Thyroid gland (tissue), 4 donors: ENCODE data around the gene SENP5. TPM values are rescaled to one million over a fixed set of nuclear protein-coding genes. Genes with fewer than 3 reads are reported as not detected.
A peak's percentile ranks its signal among the peaks of the same experiment; 100 is the strongest.

Source experiments
- DNase-seq, 2 donors: peaks; one replicate each; pipeline ENCODE4 v3.0.0-alpha.2; 2019
- H3K27ac ChIP-seq, 3 donors: fragments of 200-600 bp; sonication (generic); 1 replicate in 2 of 3; 2 replicates in 1 of 3; pipeline ENCODE4 v1.5.1; 2016 to 2019; ENCODE audit warnings: mild to moderate bottlenecking in 1 of 3, moderate library complexity in 1 of 3
- H3K27me3 ChIP-seq: fragments of 200-600 bp; sonication (generic); one replicate; pipeline ENCODE4 v1.5.1; 2019
- H3K36me3 ChIP-seq, 2 donors: fragments of 200-600 bp; sonication (generic); one replicate each; pipeline ENCODE4 v1.5.1; 2016 to 2019
- H3K4me1 ChIP-seq, 2 donors: fragments of 200-600 bp; sonication (generic); one replicate each; pipeline ENCODE4 v1.5.1; 2017 to 2019
- H3K4me3 ChIP-seq, 3 donors: fragments of 200-600 bp; sonication (generic); replicated peaks in 1 of 3; 1 replicate in 2 of 3; 2 replicates in 1 of 3; pipeline ENCODE4 v1.5.1; 2016; ENCODE audit warnings: mild to moderate bottlenecking in 1 of 3
- H3K9me3 ChIP-seq: fragments of 200-600 bp; sonication (generic); one replicate; pipeline ENCODE4 v1.5.1; 2017
- POLR2A ChIP-seq, 2 donors: fragments of 450-650 bp; IDR thresholded peaks; one replicate each; pipeline ENCODE4 v1.6.1; 2017; ENCODE audit warnings: antibody characterized with exemption in 2 of 2, mild to moderate bottlenecking in 2 of 2, moderate library complexity in 1 of 2
- whole genome bisulfite sequencing, 2 donors: methylation state at CpG; one replicate each; pipeline ENCODE4 v1.1.5; 2017; 5-methylcytosine and 5-hydroxymethylcytosine counted together
- intact Hi-C: fragments of 100-400 bp; cut with DNase I; formaldehyde crosslinking; loops from one replicate; pipeline ENCODE4 v1.15.1; 2023
- total RNA-seq, 4 donors: library from RNA; depleted of rRNA; stranded (reverse); fragments of >200 nt; gene quantifications; one replicate each; pipeline ENCODE4 v1.2.3, GENCODE V29; 2016
- TF ChIP-seq, protein P1 (sequence below), 6 experiments: fragments of 200-600 bp in 3 of 6; fragments of 450-650 bp in 3 of 6; sonication (generic) in 3 of 6; IDR thresholded peaks; one replicate each; pipeline ENCODE4 v1.5.1; 2016 to 2019; ENCODE audit warnings: antibody characterized with exemption in 6 of 6, mild to moderate bottlenecking in 2 of 6, inconsistent platforms in 1 of 6, moderate library complexity in 1 of 6

Gene SENP5
- total RNA-seq, 4 donors from 2014 or later, result 37.4 to 67.2 (median 50.9) TPM

DNA sequence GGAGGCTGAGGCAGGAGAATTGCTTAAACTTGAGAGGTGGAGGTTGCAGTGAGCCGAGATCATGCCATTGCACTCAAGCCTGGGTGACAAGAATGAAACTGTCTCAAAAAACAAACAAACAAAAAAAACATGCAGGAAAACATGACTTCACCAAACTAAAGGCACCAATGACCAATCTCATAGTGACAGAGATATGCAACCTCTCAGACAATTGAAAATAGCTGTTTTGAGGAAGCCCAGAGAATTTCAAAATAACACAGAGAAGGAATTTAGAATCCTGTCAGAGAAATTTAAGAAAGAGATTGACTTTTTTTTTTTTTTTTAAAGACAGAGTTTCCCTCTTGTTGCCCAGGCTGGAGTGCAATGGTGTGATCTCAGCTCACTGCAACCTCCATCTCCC lies 48.5 kb downstream of the SENP5 start:
- intact Hi-C loops, result no loop called here
- Histone ChIP-seq H3K4me3 (no peak overlapping the region), H3K9me3 (no peaks in the 10 kb centered on the region), H3K27ac (no peak overlapping the region), H3K27me3 (no peaks in the 10 kb centered on the region), H3K4me1 (no peaks in the 10 kb centered on the region), H3K36me3 (peaks cover 0 to 2% of the 10 kb centered on the region in 2 donors)
- 95% methylated on average over 1 of the region's 1 CpG for WGBS, 2 donors
- TF ChIP-seq POLR2A (IDR thresholded peaks at IDR 0.05), result no peak
- TF ChIP-seq, protein P1, sequence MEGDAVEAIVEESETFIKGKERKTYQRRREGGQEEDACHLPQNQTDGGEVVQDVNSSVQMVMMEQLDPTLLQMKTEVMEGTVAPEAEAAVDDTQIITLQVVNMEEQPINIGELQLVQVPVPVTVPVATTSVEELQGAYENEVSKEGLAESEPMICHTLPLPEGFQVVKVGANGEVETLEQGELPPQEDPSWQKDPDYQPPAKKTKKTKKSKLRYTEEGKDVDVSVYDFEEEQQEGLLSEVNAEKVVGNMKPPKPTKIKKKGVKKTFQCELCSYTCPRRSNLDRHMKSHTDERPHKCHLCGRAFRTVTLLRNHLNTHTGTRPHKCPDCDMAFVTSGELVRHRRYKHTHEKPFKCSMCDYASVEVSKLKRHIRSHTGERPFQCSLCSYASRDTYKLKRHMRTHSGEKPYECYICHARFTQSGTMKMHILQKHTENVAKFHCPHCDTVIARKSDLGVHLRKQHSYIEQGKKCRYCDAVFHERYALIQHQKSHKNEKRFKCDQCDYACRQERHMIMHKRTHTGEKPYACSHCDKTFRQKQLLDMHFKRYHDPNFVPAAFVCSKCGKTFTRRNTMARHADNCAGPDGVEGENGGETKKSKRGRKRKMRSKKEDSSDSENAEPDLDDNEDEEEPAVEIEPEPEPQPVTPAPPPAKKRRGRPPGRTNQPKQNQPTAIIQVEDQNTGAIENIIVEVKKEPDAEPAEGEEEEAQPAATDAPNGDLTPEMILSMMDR (IDR thresholded peaks at IDR 0.05), result no peak
- DNase-seq, result no peak

DNA sequence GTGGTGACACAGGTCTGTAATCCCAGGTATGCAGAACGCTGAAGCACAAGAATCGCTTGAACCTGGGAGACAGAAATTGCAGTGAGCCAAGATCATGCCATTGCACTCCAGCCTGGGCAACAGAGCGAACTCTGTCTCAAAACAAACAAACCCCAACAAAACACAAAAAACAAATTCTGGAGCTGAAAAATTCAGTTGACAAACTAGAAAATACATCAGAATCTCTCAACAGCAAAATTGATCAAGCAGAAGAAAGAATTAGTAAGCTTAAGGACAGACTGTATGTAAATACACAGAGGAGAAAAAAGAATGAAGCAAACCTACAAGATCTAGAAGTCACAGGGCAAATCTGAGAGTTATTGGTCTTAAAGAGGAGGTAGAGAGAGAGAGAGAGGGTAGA lies 49.3 kb downstream of the SENP5 start:
- Histone ChIP-seq H3K27me3 (no peaks in the 10 kb centered on the region), H3K9me3 (no peaks in the 10 kb centered on the region), H3K27ac (no peak overlapping the region), H3K4me1 (no peaks in the 10 kb centered on the region), H3K36me3 (peaks cover 0 to 2% of the 10 kb centered on the region in 2 donors), H3K4me3 (no peak overlapping the region)
- DNase-seq, result peak; percentile 10 to 37
- intact Hi-C loops, result no loop called here
- TF ChIP-seq, protein P1 (IDR thresholded peaks at IDR 0.05), result no peak
- no peak for TF ChIP-seq POLR2A (IDR thresholded peaks at IDR 0.05)
- 53 to 67% methylated on average over 3 of the region's 3 CpGs for WGBS, 2 donors

DNA sequence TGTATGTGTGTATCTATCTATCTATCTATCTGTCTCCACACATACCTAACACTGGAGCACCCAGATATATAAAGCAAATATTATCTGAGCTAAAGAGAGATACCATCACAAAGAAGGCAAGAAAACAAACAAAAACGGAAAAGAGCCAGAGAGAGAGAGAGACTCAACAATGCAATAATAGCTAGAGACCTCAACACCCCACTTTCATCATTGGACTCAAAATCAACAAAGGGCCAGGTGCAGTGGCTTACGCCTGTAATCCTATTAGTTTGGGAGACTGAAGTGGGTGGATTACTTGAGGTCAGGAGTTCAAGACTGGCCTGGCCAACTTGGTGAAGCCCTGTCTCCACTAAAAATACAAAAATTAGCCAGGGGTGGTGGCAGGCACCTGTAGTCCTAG lies 51.2 kb downstream of the SENP5 start:
- Histone ChIP-seq H3K4me1 (no peaks in the 10 kb centered on the region), H3K27me3 (no peaks in the 10 kb centered on the region), H3K36me3 (peaks cover 2 to 5% of the 10 kb centered on the region in 2 donors), H3K27ac (no peak overlapping the region), H3K9me3 (no peaks in the 10 kb centered on the region), H3K4me3 (no peak overlapping the region)
- DNase-seq, result no peak
- 80 to 81% methylated on average over 2 of the region's 2 CpGs for WGBS, 2 donors
- no peak for TF ChIP-seq POLR2A (IDR thresholded peaks at IDR 0.05)
- TF ChIP-seq, protein P1 (IDR thresholded peaks at IDR 0.05), result no peak
- intact Hi-C loops, result no loop called here

DNA sequence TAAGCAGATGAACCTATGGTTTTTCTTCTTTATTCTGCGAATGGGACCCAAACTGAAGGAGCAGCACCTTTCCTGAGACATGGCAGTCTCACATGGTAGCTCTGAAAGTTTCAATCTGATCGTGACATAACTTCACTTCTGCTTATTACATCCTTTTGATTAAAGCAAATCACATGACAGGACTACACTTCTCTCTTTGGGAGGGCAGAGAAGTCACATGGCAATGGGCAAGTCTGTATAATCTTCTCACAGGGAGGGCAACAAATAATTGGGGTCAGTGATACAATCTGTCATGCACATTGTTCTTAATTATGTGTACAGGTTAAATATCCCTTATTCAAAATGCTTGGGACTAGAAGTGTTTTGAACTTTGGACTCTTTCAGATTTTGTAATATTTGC lies 53.0 kb downstream of the SENP5 start:
- DNase-seq, result no peak
- peaks cover 0 to 5% of the 10 kb centered on the region in 2 donors for H3K36me3 ChIP-seq
- no peak overlapping the region for H3K4me3 ChIP-seq
- H3K27me3 ChIP-seq, result no peaks in the 10 kb centered on the region
- H3K4me1 ChIP-seq, result no peaks in the 10 kb centered on the region
- WGBS, 2 donors, result 78 to 86% methylated on average over 2 of the region's 2 CpGs
- no peak for TF ChIP-seq POLR2A (IDR thresholded peaks at IDR 0.05)
- TF ChIP-seq, protein P1 (IDR thresholded peaks at IDR 0.05), result no peak
- intact Hi-C loops, result no loop called here
- H3K9me3 ChIP-seq, result no peaks in the 10 kb centered on the region
- H3K27ac ChIP-seq, result no peak overlapping the region

DNA sequence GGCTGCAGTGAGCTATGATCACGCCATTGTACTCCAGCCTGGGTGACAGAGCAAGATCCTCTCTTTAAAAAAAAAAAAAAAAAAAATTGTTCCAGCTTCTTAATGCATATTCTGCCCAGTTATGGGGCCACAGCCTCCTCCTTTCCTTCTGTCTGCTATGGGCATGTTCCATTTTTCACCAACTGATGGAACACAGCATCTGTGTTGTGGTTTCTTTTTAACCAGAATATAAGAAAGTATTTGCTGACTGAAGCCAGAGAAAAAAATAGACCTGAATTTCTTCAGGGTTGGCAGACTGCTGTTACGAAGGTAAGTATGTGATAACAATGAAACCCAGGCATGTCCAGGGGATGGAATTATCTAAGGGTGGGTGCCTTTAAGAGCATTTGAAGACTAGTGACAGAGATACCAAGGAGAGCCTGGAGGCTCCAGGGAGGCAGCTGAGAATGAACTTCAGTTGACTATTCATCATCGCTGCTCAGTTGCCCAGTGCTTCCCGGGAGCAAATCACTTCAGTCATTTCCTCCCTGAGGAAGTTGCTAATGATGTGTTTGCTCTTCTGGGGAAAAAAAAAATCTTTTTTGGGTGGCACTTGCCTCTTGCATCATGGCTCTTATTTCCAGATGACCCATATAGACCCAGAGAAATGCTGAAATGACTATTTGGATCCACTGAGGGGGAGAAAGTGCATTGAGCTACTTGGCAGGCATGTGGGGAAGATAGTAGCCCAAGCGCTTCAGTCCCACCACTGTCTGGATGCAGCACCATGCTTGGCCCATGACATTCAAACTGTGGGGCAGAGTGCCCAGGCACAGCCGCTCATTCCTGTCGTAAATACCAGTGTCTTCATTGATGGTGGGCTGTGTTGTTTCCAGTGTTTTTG lies 60.1 kb downstream of the SENP5 start:
- Histone ChIP-seq H3K27me3 (no peaks in the 10 kb centered on the region), H3K4me1 (no peaks in the 10 kb centered on the region), H3K27ac (no peak overlapping the region), H3K36me3 (peaks cover 15 to 20% of the 10 kb centered on the region in 2 donors), H3K4me3 (no peak overlapping the region), H3K9me3 (no peaks in the 10 kb centered on the region)
- no peak for TF ChIP-seq POLR2A (IDR thresholded peaks at IDR 0.05)
- TF ChIP-seq, protein P1 (IDR thresholded peaks at IDR 0.05), result no peak
- intact Hi-C loops, result no loop called here
- no peak for DNase-seq
- WGBS, 2 donors, result 93 to 95% methylated on average over 7 of the region's 7 CpGs
